H1 (cell line): ENCODE measurements around the gene FAM184B.

Experiments
- RBBP5 ChIP-seq: IDR thresholded peaks from 2 replicates; pipeline ENCODE4 v1.7.1; 2012; ENCODE audit warnings: low read depth, mild to moderate bottlenecking, inconsistent platforms, low read length, moderate library complexity, borderline replicate concordance
- ZNF274 ChIP-seq: IDR thresholded peaks from 2 replicates; pipeline ENCODE4 v1.7.0; 2012; ENCODE audit warnings: low read length, borderline replicate concordance; ENCODE audit errors: extremely low read depth
- TF ChIP-seq, protein P1 (sequence below), 3 experiments: IDR thresholded peaks; 1 replicate in 2 of 3; 2 replicates in 1 of 3; pipeline versions ENCODE4 v1.5.1 to v1.6.1; 2011; ENCODE audit warnings: low read length in 3 of 3, mild to moderate bottlenecking in 3 of 3, inconsistent platforms in 2 of 3, low read depth in 1 of 3, moderate library complexity in 1 of 3; ENCODE audit not compliant: insufficient read depth in 1 of 3; ENCODE audit errors: control extremely low read depth in 1 of 3

DNA sequence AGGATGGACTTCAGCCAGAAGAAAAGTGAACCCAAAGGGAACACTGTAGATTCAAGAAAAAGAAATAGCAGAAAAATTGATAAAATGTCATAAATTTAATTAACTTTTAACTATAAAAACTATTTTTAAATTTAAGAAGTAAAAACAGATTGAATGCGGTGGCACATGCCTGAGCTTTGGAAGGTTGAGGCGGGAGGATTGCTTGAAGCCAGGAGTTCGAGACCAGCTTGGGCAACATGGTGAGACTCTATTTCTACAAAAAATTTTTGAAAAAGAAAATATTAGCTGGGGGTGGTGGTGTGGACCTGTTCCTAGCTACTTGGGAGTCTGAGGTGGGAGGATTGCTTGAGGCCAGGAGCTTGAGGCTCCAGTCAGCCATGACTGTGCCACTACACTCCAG, 3.0 kb downstream of the FAM184B start:
- TF ChIP-seq, protein P1, sequence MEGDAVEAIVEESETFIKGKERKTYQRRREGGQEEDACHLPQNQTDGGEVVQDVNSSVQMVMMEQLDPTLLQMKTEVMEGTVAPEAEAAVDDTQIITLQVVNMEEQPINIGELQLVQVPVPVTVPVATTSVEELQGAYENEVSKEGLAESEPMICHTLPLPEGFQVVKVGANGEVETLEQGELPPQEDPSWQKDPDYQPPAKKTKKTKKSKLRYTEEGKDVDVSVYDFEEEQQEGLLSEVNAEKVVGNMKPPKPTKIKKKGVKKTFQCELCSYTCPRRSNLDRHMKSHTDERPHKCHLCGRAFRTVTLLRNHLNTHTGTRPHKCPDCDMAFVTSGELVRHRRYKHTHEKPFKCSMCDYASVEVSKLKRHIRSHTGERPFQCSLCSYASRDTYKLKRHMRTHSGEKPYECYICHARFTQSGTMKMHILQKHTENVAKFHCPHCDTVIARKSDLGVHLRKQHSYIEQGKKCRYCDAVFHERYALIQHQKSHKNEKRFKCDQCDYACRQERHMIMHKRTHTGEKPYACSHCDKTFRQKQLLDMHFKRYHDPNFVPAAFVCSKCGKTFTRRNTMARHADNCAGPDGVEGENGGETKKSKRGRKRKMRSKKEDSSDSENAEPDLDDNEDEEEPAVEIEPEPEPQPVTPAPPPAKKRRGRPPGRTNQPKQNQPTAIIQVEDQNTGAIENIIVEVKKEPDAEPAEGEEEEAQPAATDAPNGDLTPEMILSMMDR (IDR thresholded peaks at IDR 0.05; ENCODE audit: control extremely low read depth in 1 of 3, insufficient read depth in 1 of 3, low read depth in 1 of 3, low read length in 3 of 3), result no peak
- TF ChIP-seq RBBP5 (no peak), ZNF274 (no peak)
